IMR-90 (cell line): ENCODE results near the gene FBLN7. TPM values are rescaled to one million over a fixed set of nuclear protein-coding genes. Genes with fewer than 3 reads are reported as not detected.

Experiments used
- ATAC-seq: fragments of 200-7000 bp; cut with Tn5 transposase; 2 replicates; pipeline ENCODE4 v1.9.1; 2020; ENCODE audit warnings: low read depth, mild to moderate bottlenecking, moderate library complexity
- BruUV-seq: library from RNA; stranded (reverse); fragments of 400-500 nt; replicated peaks from 2 replicates; lab custom pipeline; 2021; lab: Mats Ljungman, UMichigan
- CTCF ChIA-PET: fragments of 300-600 bp; formaldehyde crosslinking; extraction: SDS; loops from one replicate; lab custom pipeline; 2021; ENCODE audit warnings: antibody characterized with exemption; lab: Yijun Ruan, JAX
- POLR2A ChIA-PET: fragments of 300-600 bp; sonication (Branson Sonifier 250); formaldehyde crosslinking; loops from one replicate; lab custom pipeline; 2022; ENCODE audit warnings: antibody characterized with exemption; ENCODE audit not compliant: unreplicated experiment; lab: Charles Lee
- DNase-seq: peaks from one replicate; pipeline ENCODE4 v3.0.0; 2013
- H2AFZ ChIP-seq: replicated peaks from 2 replicates; pipeline ENCODE3; 2013; ENCODE audit warnings: low read length, mild to moderate bottlenecking; ENCODE audit not compliant: poor library complexity
- H2AK5ac ChIP-seq: 2 replicates; pipeline ENCODE4 v1.6.1; 2013; ENCODE audit warnings: low read depth, low read length, inconsistent platforms
- H2AK9ac ChIP-seq: replicated peaks from 2 replicates; pipeline ENCODE3; 2013; ENCODE audit warnings: mild to moderate bottlenecking, low read depth, low read length, moderate library complexity; ENCODE audit not compliant: poor library complexity
- H2BK120ac ChIP-seq: 2 replicates; pipeline ENCODE4 v1.6.1; 2013; ENCODE audit warnings: low read depth, low read length, inconsistent platforms
- H2BK15ac ChIP-seq: 3 replicates; pipeline ENCODE4 v1.6.1; 2013; ENCODE audit warnings: low read depth, low read length, inconsistent platforms
- H2BK20ac ChIP-seq: 2 replicates; pipeline ENCODE4 v1.6.1; 2013; ENCODE audit warnings: low read depth, mild to moderate bottlenecking, inconsistent platforms, low read length, moderate library complexity
- H2BK5ac ChIP-seq: 2 replicates; pipeline ENCODE4 v1.6.1; 2013; ENCODE audit warnings: mild to moderate bottlenecking, low read depth, low read length, inconsistent platforms; ENCODE audit not compliant: poor library complexity, severe bottlenecking
- H3K14ac ChIP-seq: replicated peaks from 2 replicates; pipeline ENCODE4 v1.6.1; 2013; ENCODE audit warnings: low read depth, low read length, inconsistent platforms
- H3K18ac ChIP-seq: 2 replicates; pipeline ENCODE4 v1.6.1; 2013; ENCODE audit warnings: low read depth, low read length, control low read depth
- H3K23ac ChIP-seq: 2 replicates; pipeline ENCODE4 v1.6.1; 2013; ENCODE audit warnings: low read depth, low read length, inconsistent platforms
- H3K27ac ChIP-seq: 2 replicates; pipeline ENCODE4 v1.5.1; 2013; ENCODE audit warnings: mild to moderate bottlenecking, control low read depth, low read length; ENCODE audit not compliant: insufficient read depth
- H3K27me3 ChIP-seq: 2 replicates; pipeline ENCODE4 v1.6.1; 2013; ENCODE audit warnings: low read length; ENCODE audit not compliant: control insufficient read depth, insufficient read depth
- H3K36me3 ChIP-seq: 2 replicates; pipeline ENCODE4 v1.6.1; 2013; ENCODE audit warnings: low read length, mixed read lengths; ENCODE audit not compliant: control insufficient read depth, insufficient read depth
- H3K4ac ChIP-seq: 2 replicates; pipeline ENCODE4 v1.6.1; 2013; ENCODE audit warnings: low read depth, low read length, inconsistent platforms
- H3K4me1 ChIP-seq: 2 replicates; pipeline ENCODE4 v1.6.1; 2013; ENCODE audit warnings: low read length, mixed read lengths; ENCODE audit not compliant: control insufficient read depth, insufficient read depth
- H3K4me2 ChIP-seq: 2 replicates; pipeline ENCODE4 v1.6.1; 2013; ENCODE audit warnings: low read depth, mild to moderate bottlenecking, control low read depth, low read length, moderate library complexity
- H3K4me3 ChIP-seq: 2 replicates; pipeline ENCODE4 v1.5.1; 2013; ENCODE audit warnings: low read depth, mild to moderate bottlenecking, control low read depth, low read length, moderate library complexity; ENCODE audit not compliant: insufficient read depth
- H3K56ac ChIP-seq: 2 replicates; pipeline ENCODE4 v1.6.1; 2013; ENCODE audit warnings: low read length, inconsistent platforms; ENCODE audit not compliant: insufficient read depth; ENCODE audit errors: extremely low read depth
- H3K79me1 ChIP-seq, 2 experiments: 2 replicates each; pipeline ENCODE4 v1.6.1; 2013; ENCODE audit warnings: low read length in 2 of 2, inconsistent platforms in 1 of 2, low read depth in 1 of 2
- H3K9ac ChIP-seq: 2 replicates; pipeline ENCODE4 v1.6.1; 2013; ENCODE audit warnings: low read depth, low read length, control low read depth
- H3K9me1 ChIP-seq: 2 replicates; pipeline ENCODE4 v1.6.1; 2013; ENCODE audit warnings: low read length, inconsistent platforms; ENCODE audit not compliant: insufficient read depth
- H3K9me3 ChIP-seq: 2 replicates; pipeline ENCODE4 v1.6.1; 2013; ENCODE audit warnings: low read length; ENCODE audit not compliant: control insufficient read depth, insufficient read depth
- H4K20me1 ChIP-seq: 2 replicates; pipeline ENCODE4 v1.6.1; 2013; ENCODE audit warnings: low read length, inconsistent platforms; ENCODE audit not compliant: insufficient read depth
- H4K5ac ChIP-seq: 2 replicates; pipeline ENCODE4 v1.6.1; 2013; ENCODE audit warnings: mild to moderate bottlenecking, low read depth, low read length, control low read depth
- H4K8ac ChIP-seq, 2 experiments: 2 replicates each; pipeline ENCODE4 v1.6.1; 2013; ENCODE audit warnings: low read depth in 2 of 2, low read length in 2 of 2, control low read depth in 1 of 2, inconsistent platforms in 1 of 2
- H4K91ac ChIP-seq: 2 replicates; pipeline ENCODE4 v1.6.1; 2013; ENCODE audit warnings: low read depth, low read length, inconsistent platforms; ENCODE audit not compliant: insufficient read depth
- RFX5 ChIP-seq: IDR thresholded peaks from 2 replicates; pipeline ENCODE4 v1.8.0; 2012; ENCODE audit warnings: low read depth, mild to moderate bottlenecking, low read length, moderate library complexity
- dilution Hi-C: fragments of 300-500 bp; cut with HindIII; formaldehyde crosslinking; loops from one replicate; pipeline ENCODE4 v1.14.3; 2018; ENCODE audit warnings: low sequenced_read_pairs; ENCODE audit not compliant: unreplicated experiment
- in situ Hi-C: fragments of 300-500 bp; cut with MboI; formaldehyde crosslinking; loops from 3 replicates; pipeline ENCODE4 v1.14.3; 2019; ENCODE audit warnings: low sequenced_read_pairs, inconsistent platforms, mixed read lengths
- intact Hi-C: fragments of 100-400 bp; cut with micrococcal nuclease; formaldehyde crosslinking; loops from 2 replicates; pipeline ENCODE4 v1.10.0; 2022
- polyA plus RNA-seq, 3 experiments: library from polyadenylated mRNA; depleted of rRNA; stranded (reverse); fragments of >200 nt; gene quantifications; 2 replicates each; pipeline ENCODE4 v1.2.3, GENCODE V29; 2012; ENCODE audit warnings: low replicate concordance in 1 of 3
- total RNA-seq: library from RNA; depleted of rRNA; stranded (reverse); fragments of >200 nt; gene quantifications from 2 replicates; pipeline ENCODE4 v1.2.3, GENCODE V29; 2012

Gene FBLN7
- total and polyA plus RNA-seq, 2 of the 4 experiments (the other 2 are of a cell fraction) = 0.18 to 1.2 TPM

GRCh38 chr2:112109278-112109677 lies 28.9 kb upstream of the FBLN7 start:
- peaks cover 18% of the 10 kb centered on the region for H3K36me3 ChIP-seq
- no peak overlapping the region for H3K9ac ChIP-seq

More at GRCh38 chr2:112109278-112109677, 28.9 kb upstream of the FBLN7 start:
- H2BK15ac ChIP-seq = no peak overlapping the region
- CTCF ChIA-PET = no interaction called here
- no peak overlapping the region for H3K27ac ChIP-seq
- H3K9me1 ChIP-seq = 0 out of 2 replicates have a peak, but pooled peaks cover 3% of the 10 kb centered on the region
- POLR2A ChIA-PET = no interaction called here
- H2AK9ac ChIP-seq = no peak overlapping the region
- no peak overlapping the region for H3K14ac ChIP-seq
- no peaks in the 10 kb centered on the region for H3K9me3 ChIP-seq
- no peak overlapping the region for H4K5ac ChIP-seq
- H2BK20ac ChIP-seq = no peak overlapping the region
- no peak overlapping the region for H4K91ac ChIP-seq
- intact Hi-C loops (no loop called here), in situ Hi-C loops (no loop called here), dilution Hi-C loops (no loop called here)
- no TSS peak for BruUV-seq
- no peak overlapping the region for H3K56ac ChIP-seq
- H3K4me1 ChIP-seq = 0 out of 2 replicates have a peak, but pooled peaks cover 2% of the 10 kb centered on the region
- H3K79me1 ChIP-seq = peaks cover 8 to 18% of the 10 kb centered on the region in 2 experiments; a peak in 2 of 4 replicates
- no peak overlapping the region for H2AFZ ChIP-seq
- H3K4me3 ChIP-seq = no peak overlapping the region
- no peak overlapping the region for H3K4me2 ChIP-seq
- no peak overlapping the region for H2BK120ac ChIP-seq
- no peak overlapping the region for H3K18ac ChIP-seq
- DNase-seq (no peak), ATAC-seq (no peak)
- no peaks in the 10 kb centered on the region for H4K20me1 ChIP-seq
- H4K8ac ChIP-seq = no peak overlapping the region
- H3K23ac ChIP-seq = no peak overlapping the region
- H3K4ac ChIP-seq = no peak overlapping the region
- H2BK5ac ChIP-seq = no peak overlapping the region
- H3K27me3 ChIP-seq = no peaks in the 10 kb centered on the region
- TF ChIP-seq RFX5 = no peak
- H2AK5ac ChIP-seq = no peak overlapping the region
